Suprapubic skin (tissue), 3 donors: ENCODE results near the gene LENG1.

ENCODE experiments used
- POLR2A ChIP-seq, 2 donors: fragments of 450-650 bp; IDR thresholded peaks; one replicate each; pipeline ENCODE4 v1.6.1; 2017; ENCODE audit warnings: antibody characterized with exemption in 2 of 2, mild to moderate bottlenecking in 2 of 2, moderate library complexity in 2 of 2
- TF ChIP-seq, protein P1 (sequence below), 2 donors: fragments of 200-600 bp in 1 of 2; fragments of 450-650 bp in 1 of 2; sonication (generic) in 1 of 2; IDR thresholded peaks; one replicate each; pipeline ENCODE4 v1.5.1; 2016 to 2019; ENCODE audit warnings: antibody characterized with exemption in 2 of 2, mild to moderate bottlenecking in 1 of 2, moderate library complexity in 1 of 2

GRCh38 chr19:54155694-54156093 lies 3.8 kb downstream of the LENG1 start:
- TF ChIP-seq, protein P1, sequence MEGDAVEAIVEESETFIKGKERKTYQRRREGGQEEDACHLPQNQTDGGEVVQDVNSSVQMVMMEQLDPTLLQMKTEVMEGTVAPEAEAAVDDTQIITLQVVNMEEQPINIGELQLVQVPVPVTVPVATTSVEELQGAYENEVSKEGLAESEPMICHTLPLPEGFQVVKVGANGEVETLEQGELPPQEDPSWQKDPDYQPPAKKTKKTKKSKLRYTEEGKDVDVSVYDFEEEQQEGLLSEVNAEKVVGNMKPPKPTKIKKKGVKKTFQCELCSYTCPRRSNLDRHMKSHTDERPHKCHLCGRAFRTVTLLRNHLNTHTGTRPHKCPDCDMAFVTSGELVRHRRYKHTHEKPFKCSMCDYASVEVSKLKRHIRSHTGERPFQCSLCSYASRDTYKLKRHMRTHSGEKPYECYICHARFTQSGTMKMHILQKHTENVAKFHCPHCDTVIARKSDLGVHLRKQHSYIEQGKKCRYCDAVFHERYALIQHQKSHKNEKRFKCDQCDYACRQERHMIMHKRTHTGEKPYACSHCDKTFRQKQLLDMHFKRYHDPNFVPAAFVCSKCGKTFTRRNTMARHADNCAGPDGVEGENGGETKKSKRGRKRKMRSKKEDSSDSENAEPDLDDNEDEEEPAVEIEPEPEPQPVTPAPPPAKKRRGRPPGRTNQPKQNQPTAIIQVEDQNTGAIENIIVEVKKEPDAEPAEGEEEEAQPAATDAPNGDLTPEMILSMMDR (IDR thresholded peaks at IDR 0.05), result no peak
- no peak for TF ChIP-seq POLR2A (IDR thresholded peaks at IDR 0.05)
